Activated naive CD8-positive, alpha-beta T cell (primary cell): ENCODE measurements around the gene AMOTL1.

Source experiments
- H3K27ac Mint-ChIP-seq: one replicate; pipeline ENCODE4 v1.8.0; 2021; ENCODE audit warnings: mixed read lengths
- H3K27me3 Mint-ChIP-seq: one replicate; pipeline ENCODE4 v1.8.0; 2021; ENCODE audit warnings: mixed read lengths
- H3K36me3 Mint-ChIP-seq: one replicate; pipeline ENCODE4 v1.8.0; 2021; ENCODE audit warnings: mixed read lengths
- H3K4me1 Mint-ChIP-seq: one replicate; pipeline ENCODE4 v1.8.0; 2021; ENCODE audit warnings: low read depth, mixed read lengths
- H3K4me3 Mint-ChIP-seq: one replicate; pipeline ENCODE4 v1.8.0; 2021; ENCODE audit warnings: mild to moderate bottlenecking, mixed read lengths
- H3K9me3 Mint-ChIP-seq: one replicate; pipeline ENCODE4 v1.8.0; 2021; ENCODE audit warnings: low read depth, mixed read lengths

AMOTL1 gene

GRCh38 chr11:94753630-94754029 is 14.5 kb upstream of the AMOTL1 start:
- H3K4me3 Mint-ChIP-seq = no peak overlapping the region
- H3K36me3 Mint-ChIP-seq = no peaks in the 10 kb centered on the region
- no peak overlapping the region for H3K27ac Mint-ChIP-seq
- H3K4me1 Mint-ChIP-seq = no peaks in the 10 kb centered on the region
- H3K27me3 Mint-ChIP-seq = peaks cover 6% of the 10 kb centered on the region
- no peaks in the 10 kb centered on the region for H3K9me3 Mint-ChIP-seq

- Mint-ChIP-seq H3K27ac (no peak overlapping the region), H3K4me3 (no peak overlapping the region), H3K9me3 (no peaks in the 10 kb centered on the region), H3K36me3 (no peaks in the 10 kb centered on the region), H3K27me3 (peaks cover 6% of the 10 kb centered on the region), H3K4me1 (no peaks in the 10 kb centered on the region)
Observed at GRCh38 chr11:94754335-94754734, 13.8 kb upstream of the AMOTL1 start.

GRCh38 chr11:94754819-94755218 is 13.3 kb upstream of the AMOTL1 start:
- no peaks in the 10 kb centered on the region for H3K36me3 Mint-ChIP-seq
- no peaks in the 10 kb centered on the region for H3K4me1 Mint-ChIP-seq
- H3K9me3 Mint-ChIP-seq = no peaks in the 10 kb centered on the region
- H3K4me3 Mint-ChIP-seq = no peak overlapping the region
- H3K27me3 Mint-ChIP-seq = peaks cover 6% of the 10 kb centered on the region
- no peak overlapping the region for H3K27ac Mint-ChIP-seq

- H3K4me1 Mint-ChIP-seq = no peaks in the 10 kb centered on the region
- no peak overlapping the region for H3K4me3 Mint-ChIP-seq
- peaks cover 6% of the 10 kb centered on the region for H3K27me3 Mint-ChIP-seq
- no peaks in the 10 kb centered on the region for H3K36me3 Mint-ChIP-seq
- H3K27ac Mint-ChIP-seq = no peak overlapping the region
- no peaks in the 10 kb centered on the region for H3K9me3 Mint-ChIP-seq
Observed at GRCh38 chr11:94755494-94755893, 12.7 kb upstream of the AMOTL1 start.

- H3K9me3 Mint-ChIP-seq = no peaks in the 10 kb centered on the region
- H3K27me3 Mint-ChIP-seq = peaks cover under 1% of the 10 kb centered on the region
- no peak overlapping the region for H3K4me3 Mint-ChIP-seq
- no peaks in the 10 kb centered on the region for H3K36me3 Mint-ChIP-seq
- H3K27ac Mint-ChIP-seq = no peak overlapping the region
- H3K4me1 Mint-ChIP-seq = no peaks in the 10 kb centered on the region
Observed at GRCh38 chr11:94757037-94757735, 11.0 kb upstream of the AMOTL1 start.

- Mint-ChIP-seq H3K27ac (no peak overlapping the region), H3K4me3 (no peak overlapping the region), H3K27me3 (no peaks in the 10 kb centered on the region), H3K36me3 (no peaks in the 10 kb centered on the region), H3K9me3 (no peaks in the 10 kb centered on the region), H3K4me1 (no peaks in the 10 kb centered on the region)
Observed at GRCh38 chr11:94758666-94759065, 9.5 kb upstream of the AMOTL1 start.

- Mint-ChIP-seq H3K36me3 (no peaks in the 10 kb centered on the region), H3K27me3 (no peaks in the 10 kb centered on the region)
Observed at GRCh38 chr11:94759522-94759921, 8.6 kb upstream of the AMOTL1 start.

GRCh38 chr11:94760296-94760695 is 7.9 kb upstream of the AMOTL1 start:
- Mint-ChIP-seq H3K4me3 (no peak overlapping the region), H3K27me3 (no peaks in the 10 kb centered on the region), H3K27ac (no peak overlapping the region), H3K9me3 (no peaks in the 10 kb centered on the region), H3K4me1 (no peaks in the 10 kb centered on the region), H3K36me3 (no peaks in the 10 kb centered on the region)

More at GRCh38 chr11:94759522-94759921, 8.6 kb upstream of the AMOTL1 start:
- H3K4me1 Mint-ChIP-seq = no peaks in the 10 kb centered on the region
- H3K9me3 Mint-ChIP-seq = no peaks in the 10 kb centered on the region
- no peak overlapping the region for H3K4me3 Mint-ChIP-seq
- no peak overlapping the region for H3K27ac Mint-ChIP-seq

GRCh38 chr11:94762208-94762607 is 5.9 kb upstream of the AMOTL1 start:
- no peaks in the 10 kb centered on the region for H3K4me1 Mint-ChIP-seq
- H3K27ac Mint-ChIP-seq = no peak overlapping the region
- no peaks in the 10 kb centered on the region for H3K9me3 Mint-ChIP-seq
- H3K36me3 Mint-ChIP-seq = no peaks in the 10 kb centered on the region
- H3K27me3 Mint-ChIP-seq = no peaks in the 10 kb centered on the region
- no peak overlapping the region for H3K4me3 Mint-ChIP-seq

- Mint-ChIP-seq H3K27ac (no peak overlapping the region), H3K27me3 (peaks cover 3% of the 10 kb centered on the region), H3K36me3 (no peaks in the 10 kb centered on the region), H3K9me3 (no peaks in the 10 kb centered on the region), H3K4me3 (no peak overlapping the region), H3K4me1 (peaks cover 2% of the 10 kb centered on the region)
Observed at GRCh38 chr11:94762995-94763394, 5.2 kb upstream of the AMOTL1 start.

GRCh38 chr11:94766713-94767206 is 1.4 kb upstream of the AMOTL1 start:
- Mint-ChIP-seq H3K9me3 (no peaks in the 10 kb centered on the region), H3K27ac (no peak overlapping the region), H3K4me1 (peaks cover 10% of the 10 kb centered on the region), H3K36me3 (no peaks in the 10 kb centered on the region), H3K4me3 (no peak overlapping the region), H3K27me3 (peaks cover 24% of the 10 kb centered on the region)

GRCh38 chr11:94767291-94767690 is 865 bp upstream of the AMOTL1 start:
- Mint-ChIP-seq H3K4me1 (peaks cover 10% of the 10 kb centered on the region), H3K9me3 (no peaks in the 10 kb centered on the region), H3K27me3 (peaks cover 29% of the 10 kb centered on the region), H3K36me3 (no peaks in the 10 kb centered on the region), H3K4me3 (peak overlapping the region; percentile 80), H3K27ac (no peak overlapping the region)

- Mint-ChIP-seq H3K27me3 (peaks cover 36% of the 10 kb centered on the region), H3K27ac (no peak overlapping the region)
Observed at GRCh38 chr11:94768602-94769541, 716 bp downstream of the AMOTL1 start.

GRCh38 chr11:94769880-94770279 is 1.7 kb downstream of the AMOTL1 start:
- Mint-ChIP-seq H3K36me3 (no peaks in the 10 kb centered on the region), H3K9me3 (no peaks in the 10 kb centered on the region), H3K27me3 (peaks cover 38% of the 10 kb centered on the region), H3K27ac (no peak overlapping the region), H3K4me1 (peaks cover 10% of the 10 kb centered on the region), H3K4me3 (peak overlapping the region; percentile 65)

More at GRCh38 chr11:94768602-94769541, 716 bp downstream of the AMOTL1 start:
- peaks cover 10% of the 10 kb centered on the region for H3K4me1 Mint-ChIP-seq
- no peaks in the 10 kb centered on the region for H3K36me3 Mint-ChIP-seq
- H3K4me3 Mint-ChIP-seq = peak overlapping the region; percentile 72
- no peaks in the 10 kb centered on the region for H3K9me3 Mint-ChIP-seq

GRCh38 chr11:94770563-94771120 is 2.5 kb downstream of the AMOTL1 start:
- Mint-ChIP-seq H3K9me3 (no peaks in the 10 kb centered on the region), H3K36me3 (no peaks in the 10 kb centered on the region), H3K27ac (no peak overlapping the region), H3K4me3 (no peak overlapping the region), H3K27me3 (peaks cover 40% of the 10 kb centered on the region), H3K4me1 (peaks cover 10% of the 10 kb centered on the region)
